ENCODE measurements around the gene SELENON. TPM values are rescaled to one million over a fixed set of nuclear protein-coding genes. Genes with fewer than 3 reads are reported as not detected.

SELENON gene
- total and polyA plus RNA-seq, 9 of the 15 experiments (the other 6 are each of a cell fraction or from before 2014, with no cell fraction given): 0.43 to 26.7 (median 7.0) TPM

DNA sequence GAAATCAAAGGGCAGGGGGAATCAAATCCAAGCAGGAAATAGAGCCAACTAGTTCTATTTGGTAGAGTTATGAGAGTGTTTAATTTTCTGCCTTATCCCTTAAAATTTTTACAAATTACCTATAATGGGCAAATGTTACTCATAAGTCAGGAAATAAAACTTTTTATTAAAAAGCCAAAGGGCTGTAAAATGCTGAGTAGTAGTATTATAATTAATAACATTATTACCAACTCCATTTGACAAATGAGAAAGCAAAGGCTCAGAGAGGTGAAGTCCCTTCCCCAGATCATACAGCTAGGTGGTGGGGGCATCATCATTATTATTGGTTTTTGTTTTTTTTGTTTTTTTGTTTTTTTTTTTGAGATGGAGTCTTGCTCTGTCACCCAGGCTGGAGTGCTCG, 3.4 kb downstream of the SELENON start:
- WGBS (ENCODE audit: insufficient coverage, low coverage, missing lambda C conversion rate): 25% methylated on average over 1 of the region's 1 CpG
- H3K9me3 ChIP-seq (replicated peaks; ENCODE audit: control insufficient read depth, insufficient read depth, low read depth, low read length): no peaks in the 10 kb centered on the region
- TF ChIP-seq ZNF316 (IDR thresholded peaks at IDR 0.05) (peak; percentile 87), ZNF274 (IDR thresholded peaks at IDR 0.05; ENCODE audit: borderline replicate concordance, low read depth, low read length) (no peak), MAFG (tag; conservative IDR thresholded peaks at IDR 0.05) (peak; percentile 67), MAFF (IDR thresholded peaks at IDR 0.05; ENCODE audit: low read length) (peak; percentile 39), HMBOX1 (IDR thresholded peaks at IDR 0.05) (no peak)
- TF ChIP-seq, protein P1, sequence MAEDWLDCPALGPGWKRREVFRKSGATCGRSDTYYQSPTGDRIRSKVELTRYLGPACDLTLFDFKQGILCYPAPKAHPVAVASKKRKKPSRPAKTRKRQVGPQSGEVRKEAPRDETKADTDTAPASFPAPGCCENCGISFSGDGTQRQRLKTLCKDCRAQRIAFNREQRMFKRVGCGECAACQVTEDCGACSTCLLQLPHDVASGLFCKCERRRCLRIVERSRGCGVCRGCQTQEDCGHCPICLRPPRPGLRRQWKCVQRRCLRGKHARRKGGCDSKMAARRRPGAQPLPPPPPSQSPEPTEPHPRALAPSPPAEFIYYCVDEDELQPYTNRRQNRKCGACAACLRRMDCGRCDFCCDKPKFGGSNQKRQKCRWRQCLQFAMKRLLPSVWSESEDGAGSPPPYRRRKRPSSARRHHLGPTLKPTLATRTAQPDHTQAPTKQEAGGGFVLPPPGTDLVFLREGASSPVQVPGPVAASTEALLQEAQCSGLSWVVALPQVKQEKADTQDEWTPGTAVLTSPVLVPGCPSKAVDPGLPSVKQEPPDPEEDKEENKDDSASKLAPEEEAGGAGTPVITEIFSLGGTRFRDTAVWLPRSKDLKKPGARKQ (CRISPR knock-in tag; IDR thresholded peaks at IDR 0.05): no peak
- TF ChIP-seq, protein P2, sequence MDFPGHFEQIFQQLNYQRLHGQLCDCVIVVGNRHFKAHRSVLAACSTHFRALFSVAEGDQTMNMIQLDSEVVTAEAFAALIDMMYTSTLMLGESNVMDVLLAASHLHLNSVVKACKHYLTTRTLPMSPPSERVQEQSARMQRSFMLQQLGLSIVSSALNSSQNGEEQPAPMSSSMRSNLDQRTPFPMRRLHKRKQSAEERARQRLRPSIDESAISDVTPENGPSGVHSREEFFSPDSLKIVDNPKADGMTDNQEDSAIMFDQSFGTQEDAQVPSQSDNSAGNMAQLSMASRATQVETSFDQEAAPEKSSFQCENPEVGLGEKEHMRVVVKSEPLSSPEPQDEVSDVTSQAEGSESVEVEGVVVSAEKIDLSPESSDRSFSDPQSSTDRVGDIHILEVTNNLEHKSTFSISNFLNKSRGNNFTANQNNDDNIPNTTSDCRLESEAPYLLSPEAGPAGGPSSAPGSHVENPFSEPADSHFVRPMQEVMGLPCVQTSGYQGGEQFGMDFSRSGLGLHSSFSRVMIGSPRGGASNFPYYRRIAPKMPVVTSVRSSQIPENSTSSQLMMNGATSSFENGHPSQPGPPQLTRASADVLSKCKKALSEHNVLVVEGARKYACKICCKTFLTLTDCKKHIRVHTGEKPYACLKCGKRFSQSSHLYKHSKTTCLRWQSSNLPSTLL (IDR thresholded peaks at IDR 0.05): no peak
- no peak overlapping the region for H3K9ac ChIP-seq (ENCODE audit: insufficient read depth in 1 of 2, low read depth in 2 of 2, low read length in 2 of 2)
- ATAC-seq (no peak), DNase-seq (ENCODE audit: extremely low read depth in 1 of 4, low spot score in 3 of 4) (no peak), FAIRE-seq (no peak)
- H3K36me3 ChIP-seq (ENCODE audit: control insufficient read depth, insufficient read depth, low read length): no peaks in the 10 kb centered on the region
- H3K27ac ChIP-seq (ENCODE audit: extremely low read depth, low read depth, low read length): no peak overlapping the region
- no peaks in the 10 kb centered on the region for H4K20me1 ChIP-seq (replicated peaks; ENCODE audit: control insufficient read depth, insufficient read depth, low read length)
- no peak overlapping the region for H3K4me2 ChIP-seq (ENCODE audit: insufficient read depth, low read length)
- no peak overlapping the region for H2AFZ ChIP-seq (ENCODE audit: low read depth, low read length)
- H3K27me3 ChIP-seq (ENCODE audit: control insufficient read depth in 2 of 2, insufficient read depth in 2 of 2, low read length in 2 of 2): no peaks in the 10 kb centered on the region
- ChIA-PET POLR2A (interaction anchor here (0.8 to 1.3 kb wide), 5 partner anchors 18 to 1052 kb away, joined by 3 to 5 read pairs (median 3); no protein-coding TSS in a partner anchor), CTCF (ENCODE audit: low intra/inter-chr PET ratio) (no interaction called here)
- H3K4me1 ChIP-seq (replicated peaks in 1 of 2; ENCODE audit: control insufficient read depth in 2 of 2, insufficient read depth in 2 of 2, low read length in 2 of 2): peaks cover 17 to 29% of the 10 kb centered on the region in 2 experiments; a peak in 4 of 5 replicates
- no peaks in the 10 kb centered on the region for H3K79me2 ChIP-seq (ENCODE audit: control insufficient read depth, insufficient read depth, low read length)
- no peak overlapping the region for H3K4me3 ChIP-seq
- BruUV-seq (replicated peaks): no TSS peak
- no peaks in the 10 kb centered on the region for H3K9me1 ChIP-seq (ENCODE audit: control insufficient read depth, insufficient read depth, low read length)
- intact Hi-C loops (cut with micrococcal nuclease): no loop called here
- in situ Hi-C loops (cut with MboI): no loop called here

All from K562 (cell line).